Measurements from ENCODE around the gene WDR7. TPM values are rescaled to one million over a fixed set of nuclear protein-coding genes. Genes with fewer than 3 reads are reported as not detected.

The WDR7 gene
- total RNA-seq, 1 experiment from 2014 or later, result 11.5 TPM

GRCh38 chr18:56945171-56946083 is 294.3 kb downstream of the WDR7 start:
- H4K20me1 ChIP-seq (ENCODE audit: insufficient read depth), result no peaks in the 10 kb centered on the region
- H2AFZ ChIP-seq (ENCODE audit: low read depth, low read length, poor library complexity, severe bottlenecking), result no peak overlapping the region
- CTCF ChIA-PET, result no interaction called here
- POLR2A ChIA-PET, result no interaction called here
- no peaks in the 10 kb centered on the region for H3K9me3 ChIP-seq (ENCODE audit: control insufficient read depth in 1 of 2, insufficient read depth in 1 of 2, low read depth in 1 of 2, low read length in 2 of 2)
- no peaks in the 10 kb centered on the region for H3K9me2 ChIP-seq (ENCODE audit: insufficient read depth)
- TF ChIP-seq CEBPB (IDR thresholded peaks at IDR 0.05; ENCODE audit: low read depth) (no peak), CBX3 (IDR thresholded peaks at IDR 0.05; ENCODE audit: low read depth) (no peak)
- H3K4me1 ChIP-seq (ENCODE audit: control insufficient read depth in 1 of 2, insufficient read depth in 2 of 2, low read length in 2 of 2), result no peaks in the 10 kb centered on the region
- intact Hi-C loops (cut with micrococcal nuclease), result no loop called here
- H3K27ac ChIP-seq (ENCODE audit: low read depth, low read length), result no peak overlapping the region
- no peak overlapping the region for H3K9ac ChIP-seq (ENCODE audit: low read length)
- ATAC-seq (no peak), DNase-seq (ENCODE audit: low read depth, low spot score) (no peak)
- H3K4me3 ChIP-seq (replicated peaks in 1 of 2; ENCODE audit: low read depth in 1 of 2, low read length in 2 of 2), result no peak overlapping the region
- no peaks in the 10 kb centered on the region for H3K36me3 ChIP-seq (ENCODE audit: control insufficient read depth in 1 of 2, insufficient read depth in 2 of 2, low read length in 2 of 2)
- BruUV-seq (replicated peaks), result no TSS peak
- H3K79me2 ChIP-seq (ENCODE audit: insufficient read depth, low read length), result no peaks in the 10 kb centered on the region
- RAD21 ChIA-PET (ENCODE audit: low non-redundant PET in 1 of 2, low total read pairs in 2 of 2, uncharacterized antibody in 2 of 2, unreplicated experiment in 2 of 2), result no interaction called here
- no peaks in the 10 kb centered on the region for H3K27me3 ChIP-seq (ENCODE audit: insufficient read depth, low read length)
- no peak overlapping the region for H3K4me2 ChIP-seq (ENCODE audit: low read length)

GRCh38 chr18:56947236-56947635 is 296.1 kb downstream of the WDR7 start:
- Histone ChIP-seq H3K27me3 (ENCODE audit: insufficient read depth, low read length) (no peaks in the 10 kb centered on the region), H3K4me1 (ENCODE audit: control insufficient read depth in 1 of 2, insufficient read depth in 2 of 2, low read length in 2 of 2) (no peaks in the 10 kb centered on the region), H3K9me2 (ENCODE audit: insufficient read depth) (no peaks in the 10 kb centered on the region), H3K27ac (ENCODE audit: low read depth, low read length) (no peak overlapping the region), H3K79me2 (ENCODE audit: insufficient read depth, low read length) (no peaks in the 10 kb centered on the region), H2AFZ (ENCODE audit: low read depth, low read length, poor library complexity, severe bottlenecking) (no peak overlapping the region), H3K9me3 (ENCODE audit: control insufficient read depth in 1 of 2, insufficient read depth in 1 of 2, low read depth in 1 of 2, low read length in 2 of 2) (no peaks in the 10 kb centered on the region), H3K4me3 (replicated peaks in 1 of 2; ENCODE audit: low read depth in 1 of 2, low read length in 2 of 2) (no peak overlapping the region), H3K4me2 (ENCODE audit: low read length) (no peak overlapping the region), H3K36me3 (ENCODE audit: control insufficient read depth in 1 of 2, insufficient read depth in 2 of 2, low read length in 2 of 2) (no peaks in the 10 kb centered on the region), H4K20me1 (ENCODE audit: insufficient read depth) (no peaks in the 10 kb centered on the region), H3K9ac (ENCODE audit: low read length) (no peak overlapping the region)
- BruUV-seq (replicated peaks), result no TSS peak
- no peak for DNase-seq (ENCODE audit: low read depth, low spot score)
- ATAC-seq, result no peak
- intact Hi-C loops (cut with micrococcal nuclease), result no loop called here
- ChIA-PET RAD21 (ENCODE audit: low non-redundant PET in 1 of 2, low total read pairs in 2 of 2, uncharacterized antibody in 2 of 2, unreplicated experiment in 2 of 2) (no interaction called here), POLR2A (no interaction called here), CTCF (no interaction called here)
- TF ChIP-seq REST (IDR thresholded peaks at IDR 0.05; ENCODE audit: low read depth) (no peak), EZH2 (IDR thresholded peaks at IDR 0.05) (no peak), CBX3 (IDR thresholded peaks at IDR 0.05; ENCODE audit: low read depth) (no peak), EGR1 (IDR thresholded peaks at IDR 0.05; ENCODE audit: low read depth) (no peak), SRF (IDR thresholded peaks at IDR 0.05; ENCODE audit: low read depth) (no peak)
- TF ChIP-seq, protein P1, sequence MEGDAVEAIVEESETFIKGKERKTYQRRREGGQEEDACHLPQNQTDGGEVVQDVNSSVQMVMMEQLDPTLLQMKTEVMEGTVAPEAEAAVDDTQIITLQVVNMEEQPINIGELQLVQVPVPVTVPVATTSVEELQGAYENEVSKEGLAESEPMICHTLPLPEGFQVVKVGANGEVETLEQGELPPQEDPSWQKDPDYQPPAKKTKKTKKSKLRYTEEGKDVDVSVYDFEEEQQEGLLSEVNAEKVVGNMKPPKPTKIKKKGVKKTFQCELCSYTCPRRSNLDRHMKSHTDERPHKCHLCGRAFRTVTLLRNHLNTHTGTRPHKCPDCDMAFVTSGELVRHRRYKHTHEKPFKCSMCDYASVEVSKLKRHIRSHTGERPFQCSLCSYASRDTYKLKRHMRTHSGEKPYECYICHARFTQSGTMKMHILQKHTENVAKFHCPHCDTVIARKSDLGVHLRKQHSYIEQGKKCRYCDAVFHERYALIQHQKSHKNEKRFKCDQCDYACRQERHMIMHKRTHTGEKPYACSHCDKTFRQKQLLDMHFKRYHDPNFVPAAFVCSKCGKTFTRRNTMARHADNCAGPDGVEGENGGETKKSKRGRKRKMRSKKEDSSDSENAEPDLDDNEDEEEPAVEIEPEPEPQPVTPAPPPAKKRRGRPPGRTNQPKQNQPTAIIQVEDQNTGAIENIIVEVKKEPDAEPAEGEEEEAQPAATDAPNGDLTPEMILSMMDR (IDR thresholded peaks at IDR 0.05 in 2 of 3, conservative IDR thresholded peaks at IDR 0.05 in 1 of 3; ENCODE audit: borderline replicate concordance in 1 of 3, insufficient read depth in 1 of 3, low read depth in 2 of 3, low read length in 2 of 3), result no peak
